HFF-Myc (cell line): ENCODE data around the gene GSC2.

Experiments used
- DNase-seq: peaks from one replicate; pipeline ENCODE4 v3.0.0-alpha.2; 2011; ENCODE audit warnings: low read depth; ENCODE audit errors: extremely low read depth
- H3K4me3 ChIP-seq: replicated peaks from 2 replicates; pipeline ENCODE4 v1.5.1; 2011; ENCODE audit warnings: low read depth, mild to moderate bottlenecking, control low read depth, low read length
- CTCF ChIP-seq: IDR thresholded peaks from 2 replicates; pipeline ENCODE4 v1.5.1; 2012; ENCODE audit warnings: mild to moderate bottlenecking, low read depth, low read length, control low read depth; ENCODE audit errors: missing control alignments

Gene GSC2

GRCh38 chr22:19149047-19149883 is 827 bp downstream of the GSC2 start:
- TF ChIP-seq CTCF, result no peak
- no peak overlapping the region for H3K4me3 ChIP-seq
- no peak for DNase-seq

- H3K4me3 ChIP-seq, result no peak overlapping the region
- no peak for TF ChIP-seq CTCF
Observed at GRCh38 chr22:19148417-19149046, 1.6 kb downstream of the GSC2 start.

GRCh38 chr22:19147195-19147780 is 2.8 kb downstream of the GSC2 start:
- DNase-seq, result no peak
- no peak overlapping the region for H3K4me3 ChIP-seq
- TF ChIP-seq CTCF, result no peak

More at GRCh38 chr22:19148417-19149046, 1.6 kb downstream of the GSC2 start:
- no peak for DNase-seq

- TF ChIP-seq CTCF, result no peak
- H3K4me3 ChIP-seq, result no peak overlapping the region
- DNase-seq, result no peak
Observed at GRCh38 chr22:19146215-19146968, 3.7 kb downstream of the GSC2 start.

- DNase-seq, result no peak
- TF ChIP-seq CTCF, result no peak
- peak overlapping the region; percentile 98 for H3K4me3 ChIP-seq
Observed at GRCh38 chr22:19143967-19144400, 6.1 kb downstream of the GSC2 start.

- H3K4me3 ChIP-seq, result peak overlapping the region; percentile 98
- DNase-seq, result no peak
- no peak for TF ChIP-seq CTCF
Observed at GRCh38 chr22:19143212-19143611, 6.9 kb downstream of the GSC2 start.
